Parathyroid adenoma (tissue), 2 donors: ENCODE measurements around the gene MATN4.

Source experiments
- H2AFZ ChIP-seq: fragments of 300-600 bp; sonication (generic); one replicate; pipeline ENCODE4 v1.7.0; 2017; ENCODE audit warnings: antibody characterized with exemption, mild to moderate bottlenecking
- H3K27ac ChIP-seq: fragments of 300-600 bp; sonication (generic); one replicate; pipeline ENCODE4 v1.7.0; 2017
- H3K27me3 ChIP-seq: fragments of 300-600 bp; sonication (generic); one replicate; pipeline ENCODE4 v1.7.0; 2017; ENCODE audit warnings: low read length; ENCODE audit not compliant: control insufficient read depth, insufficient read depth
- H3K36me3 ChIP-seq: fragments of 300-600 bp; sonication (generic); one replicate; pipeline ENCODE4 v1.7.0; 2017; ENCODE audit warnings: low read length; ENCODE audit not compliant: control insufficient read depth, insufficient read depth
- H3K4me1 ChIP-seq: fragments of 300-600 bp; sonication (generic); one replicate; pipeline ENCODE4 v1.7.0; 2017; ENCODE audit warnings: control low read depth
- H3K4me2 ChIP-seq: fragments of 300-600 bp; sonication (generic); one replicate; pipeline ENCODE4 v1.7.0; 2017; ENCODE audit warnings: low read length
- H3K4me3 ChIP-seq: fragments of 300-600 bp; sonication (generic); one replicate; pipeline ENCODE4 v1.7.0; 2017; ENCODE audit warnings: low read depth, low read length
- H3K79me2 ChIP-seq: fragments of 300-600 bp; sonication (generic); one replicate; pipeline ENCODE4 v1.7.0; 2017; ENCODE audit warnings: control low read depth
- H3K9ac ChIP-seq: fragments of 300-600 bp; sonication (generic); one replicate; pipeline ENCODE4 v1.7.0; 2017; ENCODE audit warnings: mild to moderate bottlenecking
- H3K9me3 ChIP-seq: fragments of 300-600 bp; sonication (generic); one replicate; pipeline ENCODE4 v1.7.0; 2017; ENCODE audit warnings: low read length; ENCODE audit not compliant: control insufficient read depth
- CTCF ChIP-seq: fragments of 300-600 bp; sonication (generic); IDR thresholded peaks from one replicate; pipeline ENCODE4 v1.7.0; 2017; ENCODE audit warnings: antibody characterized with exemption, mild to moderate bottlenecking
- donor health status: primary hyperparathyroidism.

MATN4 gene

DNA sequence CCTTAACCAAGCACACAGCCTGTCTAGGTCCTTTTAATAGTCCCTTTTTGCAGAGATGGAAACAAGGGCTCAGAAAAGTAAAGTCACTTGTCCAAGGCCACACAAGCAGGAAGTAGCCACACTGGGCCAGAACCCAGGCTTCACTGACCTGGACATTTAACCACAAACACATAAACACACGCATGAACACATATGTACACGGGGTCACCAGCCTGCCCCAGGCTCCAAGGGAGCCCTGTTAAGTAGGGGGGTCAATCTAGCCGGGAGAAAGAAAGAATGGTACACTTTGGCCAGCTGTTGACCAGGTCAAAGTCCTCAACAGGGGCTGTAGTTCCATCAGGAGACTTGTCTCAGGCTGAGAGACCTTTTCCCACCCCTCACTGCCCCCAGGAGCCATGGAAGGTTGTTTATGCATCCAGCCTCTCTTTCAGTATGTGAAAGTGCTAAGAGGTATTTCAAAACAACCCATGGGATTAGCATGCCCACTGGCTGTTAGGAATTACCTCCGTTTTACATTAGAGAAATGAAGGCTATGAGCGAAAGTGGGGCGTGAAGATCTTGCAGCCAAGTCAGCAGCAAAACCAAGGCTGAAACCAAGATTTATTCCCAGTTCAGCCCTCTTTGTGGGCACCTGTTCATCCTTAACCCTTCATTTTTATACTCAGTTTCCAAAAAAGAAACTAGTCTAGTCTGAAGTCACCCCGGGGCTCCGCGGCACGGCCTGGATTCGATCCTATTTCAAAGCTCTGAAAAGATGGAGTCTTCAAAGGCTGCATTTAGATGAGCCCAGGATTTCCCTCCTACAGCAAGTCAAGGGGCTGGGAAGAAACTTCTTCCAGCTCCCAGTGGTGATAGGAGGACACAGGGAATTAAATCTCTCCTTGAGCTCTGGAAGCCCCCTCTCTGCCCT, 30.3 kb upstream of the MATN4 start:
- Histone ChIP-seq H3K4me1 (peaks cover 50% of the 10 kb centered on the region), H2AFZ (no peak overlapping the region), H3K27ac (no peak overlapping the region), H3K36me3 (no peaks in the 10 kb centered on the region), H3K9ac (no peak overlapping the region), H3K4me2 (no peak overlapping the region), H3K79me2 (peaks cover 4% of the 10 kb centered on the region), H3K27me3 (no peaks in the 10 kb centered on the region), H3K4me3 (no peak overlapping the region), H3K9me3 (no peaks in the 10 kb centered on the region)
- TF ChIP-seq CTCF = no peak

- Histone ChIP-seq H3K27ac (no peak overlapping the region), H3K4me1 (peaks cover 42% of the 10 kb centered on the region), H3K4me3 (no peak overlapping the region)
Observed at GRCh38 chr20:45337367-45338120, 29.4 kb upstream of the MATN4 start.

DNA sequence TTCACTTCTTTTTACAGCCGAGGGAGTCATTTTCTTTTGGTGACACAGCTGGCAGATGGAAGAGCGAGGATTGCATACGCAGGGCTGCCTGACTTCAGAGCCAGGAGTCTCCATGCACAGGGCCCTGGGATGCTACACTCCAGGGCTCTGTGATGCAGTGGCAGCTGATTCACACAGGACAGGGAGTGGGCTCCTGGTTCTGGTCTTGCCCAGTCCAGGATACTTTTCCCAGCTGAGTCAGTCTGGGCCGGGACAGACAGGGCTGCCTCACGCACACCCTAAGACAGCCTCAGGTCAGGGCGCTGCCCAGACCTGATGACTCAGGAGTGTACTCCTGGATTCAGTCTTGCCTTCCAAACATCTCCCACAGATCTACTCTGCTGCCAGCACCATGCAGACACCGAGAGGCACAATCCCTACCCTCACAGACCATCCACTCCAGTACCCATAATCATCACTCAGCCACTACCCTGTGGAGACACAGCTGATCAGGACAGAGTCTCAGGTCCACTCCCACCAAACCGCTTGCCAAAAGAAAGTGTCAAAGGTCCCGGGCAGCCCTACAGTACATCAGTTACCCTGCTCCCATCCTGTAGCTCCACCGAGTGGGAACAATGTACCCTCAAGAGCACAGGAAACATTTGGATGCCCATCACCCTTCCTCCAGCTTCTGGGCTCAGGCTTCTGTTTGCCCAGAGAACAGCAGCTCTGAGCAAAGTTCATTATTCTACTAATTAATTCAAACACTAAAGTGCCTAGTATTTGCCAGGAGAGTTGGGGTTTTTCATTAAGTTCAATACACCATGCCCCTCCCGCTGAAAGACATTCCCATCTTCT, 28.6 kb upstream of the MATN4 start:
- Histone ChIP-seq H3K79me2 (peaks cover 4% of the 10 kb centered on the region), H3K36me3 (no peaks in the 10 kb centered on the region), H3K4me1 (peaks cover 34% of the 10 kb centered on the region), H3K4me2 (no peak overlapping the region), H3K9ac (no peak overlapping the region), H3K27ac (no peak overlapping the region), H2AFZ (no peak overlapping the region), H3K4me3 (no peak overlapping the region), H3K9me3 (no peaks in the 10 kb centered on the region), H3K27me3 (no peaks in the 10 kb centered on the region)
- TF ChIP-seq CTCF = no peak

More at GRCh38 chr20:45337367-45338120, 29.4 kb upstream of the MATN4 start:
- Histone ChIP-seq H3K9me3 (no peaks in the 10 kb centered on the region), H2AFZ (peak overlapping the region; percentile 16), H3K9ac (no peak overlapping the region), H3K4me2 (peak overlapping the region; percentile 38), H3K27me3 (no peaks in the 10 kb centered on the region), H3K79me2 (peaks cover 4% of the 10 kb centered on the region), H3K36me3 (no peaks in the 10 kb centered on the region)
- no peak for TF ChIP-seq CTCF

GRCh38 chr20:45330476-45330875, 22.4 kb upstream of the MATN4 start:
- no peak overlapping the region for H3K27ac ChIP-seq
- H3K36me3 ChIP-seq = no peaks in the 10 kb centered on the region
- H3K4me3 ChIP-seq = no peak overlapping the region
- no peak for TF ChIP-seq CTCF
- no peak overlapping the region for H2AFZ ChIP-seq
- no peak overlapping the region for H3K9ac ChIP-seq
- no peaks in the 10 kb centered on the region for H3K27me3 ChIP-seq
- no peaks in the 10 kb centered on the region for H3K79me2 ChIP-seq
- H3K9me3 ChIP-seq = no peaks in the 10 kb centered on the region
- H3K4me1 ChIP-seq = no peaks in the 10 kb centered on the region
- H3K4me2 ChIP-seq = no peak overlapping the region
